ENCODE measurements around the gene RIBC2. TPM values are rescaled to one million over a fixed set of nuclear protein-coding genes. Genes with fewer than 3 reads are reported as not detected.

Gene RIBC2
- total and polyA plus RNA-seq, 9 of the 15 experiments (the other 6 are each of a cell fraction or from before 2014, with no cell fraction given): not detected

GRCh38 chr22:45465633-45466032 is 52.1 kb downstream of the RIBC2 start:
- H3K27ac ChIP-seq (ENCODE audit: extremely low read depth, low read depth, low read length): no peak overlapping the region
- H2AFZ ChIP-seq (ENCODE audit: low read depth, low read length): no peak overlapping the region
- H3K9ac ChIP-seq (ENCODE audit: insufficient read depth in 1 of 2, low read depth in 2 of 2, low read length in 2 of 2): no peak overlapping the region
- H3K4me1 ChIP-seq (replicated peaks in 1 of 2; ENCODE audit: control insufficient read depth in 2 of 2, insufficient read depth in 2 of 2, low read length in 2 of 2): no peaks in the 10 kb centered on the region
- no TSS peak for BruUV-seq (replicated peaks)
- in situ Hi-C loops (cut with MboI) (no loop called here), intact Hi-C loops (cut with micrococcal nuclease) (no loop called here)
- DNase-seq (ENCODE audit: extremely low read depth in 1 of 4, low spot score in 3 of 4) (no peak), ATAC-seq (no peak), FAIRE-seq (no peak)
- no peaks in the 10 kb centered on the region for H3K79me2 ChIP-seq (ENCODE audit: control insufficient read depth, insufficient read depth, low read length)
- H3K9me1 ChIP-seq (ENCODE audit: control insufficient read depth, insufficient read depth, low read length): no peaks in the 10 kb centered on the region
- CTCF ChIA-PET (ENCODE audit: low intra/inter-chr PET ratio): no interaction called here
- peaks cover 0 to under 1% of the 10 kb centered on the region in 2 experiments; a peak in 1 of 5 replicates for H3K27me3 ChIP-seq (ENCODE audit: control insufficient read depth in 2 of 2, insufficient read depth in 2 of 2, low read length in 2 of 2)
- POLR2A ChIA-PET: no interaction called here
- H3K9me3 ChIP-seq (replicated peaks; ENCODE audit: control insufficient read depth, insufficient read depth, low read depth, low read length): no peaks in the 10 kb centered on the region
- H3K4me2 ChIP-seq (ENCODE audit: insufficient read depth, low read length): no peak overlapping the region
- H3K36me3 ChIP-seq (ENCODE audit: control insufficient read depth, insufficient read depth, low read length): no peaks in the 10 kb centered on the region
- no peaks in the 10 kb centered on the region for H4K20me1 ChIP-seq (replicated peaks; ENCODE audit: control insufficient read depth, insufficient read depth, low read length)
- 0% methylated on average over 3 of the region's 3 CpGs for WGBS (ENCODE audit: insufficient coverage, low coverage, missing lambda C conversion rate)
- no peak overlapping the region for H3K4me3 ChIP-seq
- TF ChIP-seq SPI1 (IDR thresholded peaks at IDR 0.05; ENCODE audit: borderline replicate concordance, low read depth, low read length): no peak
- no peak for TF ChIP-seq TBP (optimal IDR thresholded peaks at IDR 0.05; ENCODE audit: low read depth, low read length)
- TF ChIP-seq E2F4 (CRISPR knock-in tag; IDR thresholded peaks at IDR 0.05; ENCODE audit: low read depth): no peak
- TF ChIP-seq COPS2 (conservative IDR thresholded peaks at IDR 0.05): no peak
- no peak for TF ChIP-seq PHF8 (IDR thresholded peaks at IDR 0.05; ENCODE audit: borderline replicate concordance, low read length)
- TF ChIP-seq SRSF1 (IDR thresholded peaks at IDR 0.05; ENCODE audit: low read depth, low read length): no peak
- TF ChIP-seq CREB1 (IDR thresholded peaks at IDR 0.05): no peak
- TF ChIP-seq CREB1 (CRISPR knock-in tag; IDR thresholded peaks at IDR 0.05): no peak
- TF ChIP-seq ARNT (IDR thresholded peaks at IDR 0.05): no peak
- no peak for TF ChIP-seq GTF2F1 (IDR thresholded peaks at IDR 0.05; ENCODE audit: low read depth, low read length)
- no peak for TF ChIP-seq HDAC3 (IDR thresholded peaks at IDR 0.05; ENCODE audit: borderline replicate concordance, partially characterized antibody)
- no peak for TF ChIP-seq TSHZ1 (CRISPR knock-in tag; IDR thresholded peaks at IDR 0.05)
- TF ChIP-seq ZNF408 (CRISPR knock-in tag; IDR thresholded peaks at IDR 0.05; ENCODE audit: low read depth): no peak
- no peak for TF ChIP-seq SP1 (CRISPR knock-in tag; IDR thresholded peaks at IDR 0.05)
- no peak for TF ChIP-seq CEBPG (CRISPR knock-in tag; IDR thresholded peaks at IDR 0.05)
- no peak for TF ChIP-seq CEBPG (tag; conservative IDR thresholded peaks at IDR 0.05 in 1 of 2, IDR thresholded peaks at IDR 0.05 in 1 of 2)
- no peak for TF ChIP-seq NKRF (IDR thresholded peaks at IDR 0.05; ENCODE audit: borderline replicate concordance)
